B cell (primary cell): ENCODE results near the gene HSPA14. TPM values are rescaled to one million over a fixed set of nuclear protein-coding genes. Genes with fewer than 3 reads are reported as not detected.
A peak's percentile ranks its signal among the peaks of the same experiment; 100 is the strongest.

ENCODE experiments used
- ATAC-seq: fragments of 200-7000 bp; cut with Tn5 transposase; one replicate; pipeline ENCODE4 v1.10.0; 2021; ENCODE audit warnings: low read depth, mild to moderate bottlenecking, moderate number of reproducible peaks, moderate library complexity
- CTCF ChIA-PET: fragments of 350-600 bp; sonication (Branson Sonifier 250); formaldehyde crosslinking; loops from one replicate; lab custom pipeline; 2021; ENCODE audit warnings: antibody characterized with exemption, inconsistent platforms; lab: Charles Lee
- POLR2A ChIA-PET: fragments of 350-600 bp; sonication (Branson Sonifier 250); formaldehyde crosslinking; loops from one replicate; lab custom pipeline; 2021; ENCODE audit warnings: antibody characterized with exemption; lab: Charles Lee
- DNase-seq: peaks from one replicate; pipeline ENCODE4 v3.0.0; 2013
- H2AFZ ChIP-seq: 2 replicates; pipeline ENCODE4 v1.6.1; 2012; ENCODE audit warnings: mild to moderate bottlenecking, low read depth, low read length; ENCODE audit not compliant: insufficient read depth, poor library complexity, severe bottlenecking
- H3K27ac ChIP-seq, 2 donors: 1 replicate in 1 of 2; 2 replicates in 1 of 2; pipeline ENCODE4 v1.5.1; 2012 to 2013; ENCODE audit warnings: low read length in 2 of 2, mild to moderate bottlenecking in 2 of 2, moderate library complexity in 1 of 2
- H3K27me3 ChIP-seq, 4 experiments: fragments of 200-600 bp in 1 of 4; sonication (generic) in 1 of 4; replicated peaks in 1 of 4; 1 replicate in 2 of 4; 2 replicates in 2 of 4; pipeline versions ENCODE4 v1.6.1 to v1.7.0; 2013 to 2016; ENCODE audit warnings: low read length in 3 of 4, mild to moderate bottlenecking in 2 of 4, mixed read lengths in 1 of 4, moderate library complexity in 1 of 4; ENCODE audit not compliant: insufficient read depth in 4 of 4, control insufficient read depth in 3 of 4; ENCODE audit errors: control extremely low read depth in 1 of 4
- H3K36me3 ChIP-seq, 2 experiments: replicated peaks in 1 of 2; 1 replicate in 1 of 2; 2 replicates in 1 of 2; pipeline versions ENCODE4 v1.6.1 to v1.7.1; 2013; ENCODE audit warnings: low read length in 1 of 2; ENCODE audit not compliant: insufficient read depth in 2 of 2, control insufficient read depth in 1 of 2; ENCODE audit errors: control extremely low read depth in 1 of 2, extremely low read depth in 1 of 2
- H3K4me1 ChIP-seq, 2 donors: fragments of 200-600 bp in 1 of 2; sonication (generic) in 1 of 2; 1 replicate in 1 of 2; 2 replicates in 1 of 2; pipeline versions ENCODE4 v1.5.1 to v1.6.1; 2013 to 2017; ENCODE audit warnings: low read length in 2 of 2; ENCODE audit not compliant: control insufficient read depth in 2 of 2, insufficient read depth in 2 of 2
- H3K4me2 ChIP-seq: replicated peaks from 2 replicates; pipeline ENCODE3; 2012; ENCODE audit warnings: mild to moderate bottlenecking, low read depth, low read length; ENCODE audit not compliant: poor library complexity, severe bottlenecking
- H3K4me3 ChIP-seq, 5 experiments: fragments of 200-600 bp in 1 of 5; sonication (generic) in 1 of 5; 1 replicate in 3 of 5; 2 replicates in 2 of 5; pipeline versions ENCODE4 v1.5.1 to v1.7.0; 2011 to 2016; ENCODE audit warnings: low read length in 4 of 5, mild to moderate bottlenecking in 4 of 5, low read depth in 2 of 5, control low read depth in 1 of 5, moderate library complexity in 1 of 5; ENCODE audit not compliant: insufficient read depth in 1 of 5; ENCODE audit errors: control extremely low read depth in 1 of 5, extremely low read depth in 1 of 5
- H3K79me2 ChIP-seq: fragments of 200-600 bp; sonication (generic); one replicate; pipeline ENCODE4 v1.6.0; 2016; ENCODE audit warnings: low read length; ENCODE audit not compliant: control insufficient read depth, insufficient read depth
- H3K9ac ChIP-seq: fragments of 200-600 bp; sonication (generic); 2 replicates; pipeline ENCODE4 v1.6.1; 2017; ENCODE audit warnings: mild to moderate bottlenecking, low read length, moderate library complexity
- H3K9me3 ChIP-seq, 3 donors: one replicate each; pipeline versions ENCODE4 v1.6.1 to v1.7.1; 2013; ENCODE audit warnings: low read length in 2 of 3; ENCODE audit not compliant: control insufficient read depth in 2 of 3, insufficient read depth in 1 of 3; ENCODE audit errors: control extremely low read depth in 1 of 3
- H4K20me1 ChIP-seq: 2 replicates; pipeline ENCODE4 v1.6.0; 2012; ENCODE audit warnings: mild to moderate bottlenecking, low read length; ENCODE audit not compliant: insufficient read depth, control insufficient read depth, poor library complexity, severe bottlenecking
- H3K27ac Mint-ChIP-seq: one replicate; pipeline ENCODE4 v1.8.0; 2021; ENCODE audit warnings: mixed read lengths
- H3K27me3 Mint-ChIP-seq: one replicate; pipeline ENCODE4 v1.8.0; 2021; ENCODE audit warnings: mixed read lengths
- H3K4me1 Mint-ChIP-seq: one replicate; pipeline ENCODE4 v1.8.0; 2021; ENCODE audit warnings: mixed read lengths
- H3K4me3 Mint-ChIP-seq: one replicate; pipeline ENCODE4 v1.8.0; 2021; ENCODE audit warnings: mixed read lengths
- H3K9me3 Mint-ChIP-seq: one replicate; pipeline ENCODE4 v1.8.0; 2022; ENCODE audit warnings: mixed read lengths; ENCODE audit not compliant: insufficient read depth
- CTCF ChIP-seq: fragments of 200-600 bp; IDR thresholded peaks from one replicate; pipeline ENCODE4 v1.8.0; 2022; ENCODE audit warnings: antibody characterized with exemption, mild to moderate bottlenecking
- EZH2 ChIP-seq: IDR thresholded peaks from 2 replicates; pipeline ENCODE4 v1.6.1; 2012; ENCODE audit warnings: borderline replicate concordance, low read depth, mild to moderate bottlenecking, moderate library complexity, low read length; ENCODE audit not compliant: insufficient read depth, poor library complexity, severe bottlenecking
- WGBS: methylation state at CpG from one replicate; pipeline ENCODE4 v1.1.5; 2013; ENCODE audit warnings: missing lambda C conversion rate; ENCODE audit not compliant: insufficient coverage; 5-methylcytosine and 5-hydroxymethylcytosine counted together
- intact Hi-C: fragments of 100-400 bp; cut with micrococcal nuclease; formaldehyde crosslinking; loops from one replicate; pipeline ENCODE4 v1.10.0; 2022
- polyA plus RNA-seq: library from polyadenylated mRNA; depleted of rRNA; stranded (reverse); fragments of >200 nt; gene quantifications from 2 replicates; pipeline ENCODE4 v1.2.3, GENCODE V29; 2012
- total RNA-seq, 2 donors: library from RNA; stranded (reverse); fragments of 120-200 nt in 1 of 2; gene quantifications; 1 replicate in 1 of 2; 2 replicates in 1 of 2; pipeline versions ENCODE4 v1.2.3 to v1.2.4, GENCODE V29; 2013 to 2022

The HSPA14 gene
- total and polyA plus RNA-seq, 2 donors (not counting 1 experiment from before 2014, with no cell fraction given) = 10.8 to 12.8 TPM

GRCh38 chr10:14878266-14879123, 40.4 kb downstream of the HSPA14 start, which contains the start of gene SUV39H2:
TSS of gene SUV39H2 (plus strand) at chr10:14878866. CDS start at chr10:14878889, 23 bp downstream.
- DNase-seq = peak; percentile 96

More at GRCh38 chr10:14878266-14879123, 40.4 kb downstream of the HSPA14 start, which contains the start of gene SUV39H2:
- H3K27ac Mint-ChIP-seq = peak within 1 kb of the TSS; percentile 87
- Histone ChIP-seq H3K36me3 (no peaks in the 10 kb centered on the region), H3K79me2 (peaks cover 31% of the 10 kb centered on the region), H2AFZ (peak within 1 kb of the TSS; percentile 99), H3K9me3 (no peaks in the 10 kb centered on the region), H3K4me2 (peak within 1 kb of the TSS; percentile 99), H3K27ac (peak within 1 kb of the TSS; percentile 64 to 80), H3K27me3 (peaks cover 0 to 6% (median 0%) of the 10 kb centered on the region in 4 experiments), H3K4me1 (peaks cover 17 to 23% of the 10 kb centered on the region in 2 donors), H3K9ac (peak within 1 kb of the TSS; percentile 95), H3K4me3 (peak within 1 kb of the TSS; percentile 53 to 98 (median 94)), H4K20me1 (no peaks in the 10 kb centered on the region)
- H3K4me1 Mint-ChIP-seq = peaks cover 28% of the 10 kb centered on the region
- POLR2A ChIA-PET = interaction anchor here (0.8 to 1.7 kb wide), 4 partner anchors 41 to 81 kb away, joined by 3 to 10 read pairs (median 5); partner anchors contain the start of genes CDNF, DCLRE1C, HSPA14 and MEIG1
- peak; percentile 92 for ATAC-seq
- TF ChIP-seq EZH2 (no peak), CTCF (no peak)
- under 1% methylated on average over 102 of the region's 102 CpGs for WGBS
- H3K27me3 Mint-ChIP-seq = no peaks in the 10 kb centered on the region
- CTCF ChIA-PET = interaction anchor here (0.9 to 1.8 kb wide), 11 partner anchors 10 to 681 kb away, joined by 3 to 7 read pairs (median 4); partner anchors contain the start of genes CDNF, HSPA14, MEIG1 and MSANTD7
- no peaks in the 10 kb centered on the region for H3K9me3 Mint-ChIP-seq
- H3K4me3 Mint-ChIP-seq = peak within 1 kb of the TSS; percentile 96
- intact Hi-C loops = loop anchor here (1.0 to 5.0 kb wide), 8 partner anchors 40 to 289 kb away; partner anchors contain the start of genes CDNF, HSPA14, MEIG1 and MSANTD7
